ENCODE measurements around the gene SLC6A5.

Gene SLC6A5

GRCh38 chr11:20669820-20670684, 70.6 kb downstream of the SLC6A5 start:
- no peak for DNase-seq

GRCh38 chr11:20670932-20671403, 71.6 kb downstream of the SLC6A5 start:
- no peak for DNase-seq

- DNase-seq = no peak
Observed at GRCh38 chr11:20671856-20672546, 72.6 kb downstream of the SLC6A5 start.

GRCh38 chr11:20672575-20672974, 73.2 kb downstream of the SLC6A5 start:
- DNase-seq = no peak

GRCh38 chr11:20676658-20677057, 77.2 kb downstream of the SLC6A5 start:
- no peak for DNase-seq

- no peak for DNase-seq
Observed at GRCh38 chr11:20688761-20689160, 89.4 kb downstream of the SLC6A5 start.

GRCh38 chr11:20707876-20708275, 108.5 kb downstream of the SLC6A5 start:
- no peak for DNase-seq
